ENCODE data around the gene AUTS2. TPM values are rescaled to one million over a fixed set of nuclear protein-coding genes. Genes with fewer than 3 reads are reported as not detected.
"Not testable (repeated sequence)": the region's sequence is repeated elsewhere in the genome, so short reads cannot be mapped to it uniquely, and the experiment has no call there.

AUTS2 gene
- total RNA-seq, 1 experiment from 2014 or later: not detected

DNA sequence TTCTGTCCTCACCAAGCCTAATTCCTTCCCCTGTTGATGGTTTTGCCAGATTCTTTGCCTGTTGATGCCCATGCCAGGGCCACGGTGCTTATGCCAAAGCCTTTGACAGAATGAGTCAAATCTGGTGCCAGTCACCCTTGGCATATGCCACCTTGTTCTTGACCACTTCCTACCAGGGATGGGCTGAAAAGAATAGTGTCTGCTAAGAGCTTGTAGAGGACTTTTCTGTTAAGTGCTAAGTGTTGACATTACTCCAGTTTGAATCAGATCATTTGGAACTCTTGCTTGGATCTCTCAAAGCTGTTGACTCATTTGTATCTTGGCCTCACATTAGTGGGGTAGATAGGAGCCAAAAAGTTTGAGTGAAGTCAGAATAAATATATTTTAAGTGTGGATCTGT, 661.2 kb downstream of the AUTS2 start:
- Histone ChIP-seq H3K27ac (no peak overlapping the region), H3K4me1 (replicated peaks) (no peaks in the 10 kb centered on the region), H3K9me3 (replicated peaks) (peaks cover 3% of the 10 kb centered on the region; the same call in 1 of the 2 replicates), H3K4me3 (no peak overlapping the region), H3K27me3 (replicated peaks) (no peaks in the 10 kb centered on the region), H3K36me3 (no peaks in the 10 kb centered on the region)
- no peak for DNase-seq (ENCODE audit: low read depth in 1 of 2, low spot score in 2 of 2)

DNA sequence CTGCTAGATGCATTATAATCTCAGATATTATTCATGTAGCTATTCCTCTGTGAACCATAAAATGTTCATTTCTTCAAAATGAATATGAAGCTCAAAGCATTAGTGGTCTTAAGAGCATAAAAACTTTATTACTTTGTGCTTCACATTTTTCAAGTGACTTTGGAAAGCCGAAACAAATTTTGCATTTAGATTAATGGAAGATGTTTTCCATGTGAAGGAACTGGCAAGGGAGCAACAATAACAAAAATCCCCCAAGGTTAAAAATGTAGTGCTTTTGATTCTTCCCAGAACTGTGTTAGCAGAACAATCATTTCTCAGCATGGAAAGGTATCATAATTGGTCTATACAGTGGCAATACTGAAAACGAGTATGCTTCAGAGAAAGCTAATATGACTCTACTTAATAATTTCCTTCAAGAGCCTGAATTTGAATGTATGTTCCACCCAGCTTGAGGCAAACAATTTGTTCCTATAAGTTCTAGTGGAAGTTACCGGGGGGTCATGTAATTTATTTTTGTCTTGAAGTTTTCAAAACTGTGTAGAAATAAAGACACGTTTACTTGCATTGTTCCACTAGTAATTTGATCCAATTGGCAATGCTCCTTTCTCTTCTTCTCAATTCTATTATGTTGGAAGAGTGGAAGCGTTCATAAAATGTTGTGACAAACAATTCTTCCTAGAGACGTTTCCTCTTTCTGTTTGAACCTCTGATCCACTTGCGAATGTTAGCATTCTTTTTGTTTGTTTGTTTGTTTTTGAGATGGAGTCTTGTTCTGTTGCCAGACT, 665.4 kb downstream of the AUTS2 start:
- Histone ChIP-seq H3K4me3 (no peak overlapping the region), H3K27me3 (replicated peaks) (no peaks in the 10 kb centered on the region), H3K36me3 (no peaks in the 10 kb centered on the region), H3K9me3 (replicated peaks) (no peaks in the 10 kb centered on the region; the same call in 1 of the 2 replicates), H3K27ac (no peak overlapping the region), H3K4me1 (replicated peaks) (no peaks in the 10 kb centered on the region)
- no peak for DNase-seq (ENCODE audit: low read depth in 1 of 2, low spot score in 2 of 2)

DNA sequence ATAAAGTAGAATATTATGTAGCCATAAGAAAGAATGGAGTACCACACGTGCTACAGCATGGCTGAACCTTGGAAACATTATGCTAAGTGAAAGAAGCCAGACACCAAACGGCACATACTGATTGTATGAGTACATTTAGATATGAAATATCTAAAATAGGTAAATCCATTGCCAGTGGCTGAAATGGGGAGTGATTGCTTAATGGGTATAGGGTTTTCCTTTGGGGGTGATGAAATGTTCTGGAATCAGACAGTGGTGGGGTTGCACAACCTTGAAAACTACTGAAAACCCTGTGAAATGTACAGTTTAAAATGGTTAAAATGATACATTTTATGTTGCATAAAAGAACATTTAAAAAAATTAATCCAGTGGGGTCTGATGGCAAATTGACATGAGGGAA, 667.9 kb downstream of the AUTS2 start:
- H3K4me1 ChIP-seq (replicated peaks): no peaks in the 10 kb centered on the region
- H3K36me3 ChIP-seq: no peaks in the 10 kb centered on the region
- no peaks in the 10 kb centered on the region; the same call in 1 of the 2 replicates for H3K9me3 ChIP-seq (replicated peaks)
- no peak overlapping the region for H3K4me3 ChIP-seq
- H3K27me3 ChIP-seq (replicated peaks): no peaks in the 10 kb centered on the region
- no peak for DNase-seq (ENCODE audit: low read depth in 1 of 2, low spot score in 2 of 2)
- no peak overlapping the region for H3K27ac ChIP-seq

DNA sequence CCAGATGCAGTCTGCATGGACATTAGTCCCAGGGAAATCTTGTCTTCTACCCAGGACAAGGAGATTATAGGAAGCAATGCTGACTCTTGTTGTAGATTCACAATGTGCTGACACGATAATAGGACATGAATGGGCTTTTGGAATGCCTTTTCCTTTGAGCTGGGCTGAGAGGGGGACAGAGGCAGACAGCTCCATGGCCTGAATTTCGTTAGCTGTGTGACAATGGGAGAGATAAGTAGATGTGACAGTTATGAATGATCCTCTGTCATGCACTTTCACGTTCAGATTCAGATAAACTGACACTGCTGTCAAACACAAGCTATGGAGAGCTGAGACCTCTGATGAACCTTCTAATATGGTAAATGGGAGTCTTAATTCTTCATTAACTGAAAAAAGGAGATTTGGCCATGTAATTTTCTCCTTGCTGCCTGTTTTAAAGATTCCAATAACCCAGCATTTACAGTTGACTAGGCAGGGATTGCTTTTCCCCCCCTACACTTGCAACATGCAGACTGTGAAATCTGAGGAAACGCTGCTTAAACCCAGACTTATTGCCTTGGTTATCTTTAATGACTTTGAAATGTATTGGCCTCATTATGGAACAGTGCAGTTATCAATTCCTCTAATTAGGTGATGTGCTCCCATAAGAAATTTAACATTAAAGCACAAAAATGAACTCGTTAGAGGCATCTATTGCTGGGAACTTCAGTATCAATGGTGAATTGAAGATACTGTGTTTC, 669.3 kb downstream of the AUTS2 start:
- no peak for DNase-seq (ENCODE audit: low read depth in 1 of 2, low spot score in 2 of 2)
- Histone ChIP-seq H3K4me1 (replicated peaks) (no peaks in the 10 kb centered on the region), H3K27ac (no peak overlapping the region), H3K27me3 (replicated peaks) (no peaks in the 10 kb centered on the region), H3K36me3 (no peaks in the 10 kb centered on the region), H3K4me3 (no peak overlapping the region), H3K9me3 (replicated peaks) (no peaks in the 10 kb centered on the region; the same call in 1 of the 2 replicates)

DNA sequence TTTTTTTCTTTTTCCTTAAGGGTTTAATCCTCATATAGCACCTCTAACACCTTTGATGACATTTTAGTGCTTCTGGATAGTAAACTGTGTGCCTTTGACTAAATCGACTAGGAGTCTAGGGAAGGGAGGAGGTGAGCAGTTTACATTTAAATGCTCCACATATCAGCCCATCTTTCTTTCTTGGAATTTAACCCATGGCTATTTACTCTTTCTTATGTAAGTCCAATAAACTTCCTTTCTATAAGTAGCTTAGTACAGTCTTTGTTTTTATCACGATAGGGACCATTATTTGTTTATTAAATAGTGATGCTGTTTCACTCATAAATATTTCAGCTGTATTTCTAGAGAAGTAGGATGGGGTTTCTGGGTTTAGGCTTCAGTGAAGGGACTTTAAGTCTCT, 669.9 kb downstream of the AUTS2 start:
- no peak overlapping the region for H3K4me3 ChIP-seq

DNA sequence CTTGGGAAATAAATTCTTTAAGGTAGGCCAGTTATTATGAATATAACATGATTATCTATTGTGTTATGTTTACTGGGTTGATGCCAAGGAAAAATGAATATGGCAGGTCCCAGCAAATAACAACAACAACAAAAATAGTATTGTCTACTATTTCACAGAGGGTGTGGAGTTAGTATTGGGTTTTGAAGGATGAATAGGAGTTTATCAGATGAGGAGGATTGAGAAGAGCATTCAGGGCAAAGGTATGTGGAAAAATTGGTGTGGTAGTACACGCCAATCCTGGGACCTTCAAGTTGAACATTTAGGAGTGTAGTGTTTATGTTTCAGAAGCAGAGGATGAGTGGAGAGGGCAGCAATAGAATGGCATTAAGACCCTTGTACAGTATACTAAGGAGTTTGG, 671.9 kb downstream of the AUTS2 start:
- no peak overlapping the region for H3K27ac ChIP-seq
- no peak for DNase-seq (ENCODE audit: low read depth in 1 of 2, low spot score in 2 of 2)
- H3K36me3 ChIP-seq: no peaks in the 10 kb centered on the region
- H3K27me3 ChIP-seq (replicated peaks): no peaks in the 10 kb centered on the region
- H3K9me3 ChIP-seq (replicated peaks): no peaks in the 10 kb centered on the region
- no peaks in the 10 kb centered on the region for H3K4me1 ChIP-seq (replicated peaks)
- no peak overlapping the region for H3K4me3 ChIP-seq

More for the DNA sequence above, 669.9 kb downstream of the AUTS2 start:
- Histone ChIP-seq H3K27ac (no peak overlapping the region), H3K27me3 (replicated peaks) (no peaks in the 10 kb centered on the region), H3K4me1 (replicated peaks) (no peaks in the 10 kb centered on the region), H3K9me3 (replicated peaks) (no peaks in the 10 kb centered on the region; the same call in 1 of the 2 replicates), H3K36me3 (no peaks in the 10 kb centered on the region)
- no peak for DNase-seq (ENCODE audit: low read depth in 1 of 2, low spot score in 2 of 2)

DNA sequence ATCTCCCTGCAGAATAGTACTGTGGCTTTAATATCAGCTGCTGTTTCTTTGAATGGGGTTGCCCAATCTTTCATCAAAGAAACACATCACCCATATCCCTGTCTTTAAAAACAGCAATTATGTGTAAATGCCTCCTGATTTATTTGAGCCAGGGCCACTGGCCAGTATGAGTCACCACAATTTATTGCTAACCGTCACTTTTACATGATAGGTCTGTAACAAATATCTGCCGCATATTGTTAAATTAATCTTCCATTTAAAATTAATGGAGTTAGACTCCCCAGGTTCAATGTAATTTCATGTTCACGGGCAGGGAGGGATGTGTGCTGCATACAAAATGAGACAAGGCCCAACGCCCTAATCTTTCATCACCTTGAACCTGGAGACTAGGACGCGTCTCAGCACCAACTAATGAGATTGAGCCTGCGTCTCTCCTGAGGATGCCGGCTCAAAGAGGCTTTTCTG, 673.4 kb downstream of the AUTS2 start:
- Histone ChIP-seq H3K9me3 (replicated peaks) (no peaks in the 10 kb centered on the region), H3K27me3 (replicated peaks) (no peaks in the 10 kb centered on the region), H3K4me1 (replicated peaks) (no peaks in the 10 kb centered on the region), H3K36me3 (no peaks in the 10 kb centered on the region), H3K4me3 (no peak overlapping the region), H3K27ac (no peak overlapping the region)
- DNase-seq (ENCODE audit: low read depth in 1 of 2, low spot score in 2 of 2): no peak

DNA sequence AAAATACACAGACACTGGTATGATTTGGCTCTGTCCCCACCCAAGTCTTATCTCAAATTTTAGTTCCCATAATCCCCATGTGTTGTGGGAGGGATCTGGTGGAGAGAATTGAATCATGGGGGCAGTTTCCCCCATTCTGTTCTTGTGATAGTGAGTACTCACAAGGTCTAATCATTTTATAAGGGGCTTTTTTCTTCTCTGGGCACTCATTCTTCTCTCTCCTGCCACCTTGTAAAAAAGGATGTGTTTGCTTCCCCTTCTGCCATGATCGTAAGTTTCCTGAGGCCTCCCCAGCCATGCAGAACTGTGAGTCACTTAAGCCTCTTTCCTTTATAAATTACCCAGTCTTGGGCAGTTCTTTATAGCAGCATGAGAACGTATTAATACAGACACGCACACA, 677.3 kb downstream of the AUTS2 start:
- DNase-seq (ENCODE audit: low read depth in 1 of 2, low spot score in 2 of 2); H3K4me3 ChIP-seq; H3K36me3 ChIP-seq; H3K9me3 ChIP-seq (replicated peaks); H3K4me1 ChIP-seq (replicated peaks); H3K27ac ChIP-seq; H3K27me3 ChIP-seq (replicated peaks): not testable (repeated sequence)

DNA sequence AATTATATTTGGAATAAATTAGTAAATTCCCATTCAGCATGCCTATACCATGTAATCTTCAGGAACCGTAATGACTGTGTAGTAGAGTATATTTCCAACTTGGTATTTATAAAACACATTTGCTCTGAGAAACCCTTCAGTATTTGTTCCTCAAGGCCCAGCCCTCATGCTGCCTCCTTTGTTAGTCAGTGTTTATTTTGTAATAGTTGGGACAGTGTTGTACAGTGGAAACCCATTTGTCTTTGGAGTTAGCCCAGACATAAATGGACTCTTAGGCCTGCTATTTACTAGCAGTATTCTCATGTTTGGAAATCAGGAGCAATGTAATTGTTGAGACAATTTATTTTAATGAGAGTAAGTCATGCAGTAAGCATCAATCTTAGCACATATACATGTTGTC, 686.9 kb downstream of the AUTS2 start:
- Histone ChIP-seq H3K27me3 (replicated peaks) (no peaks in the 10 kb centered on the region), H3K27ac (no peak overlapping the region), H3K4me1 (replicated peaks) (no peaks in the 10 kb centered on the region), H3K9me3 (replicated peaks) (peaks cover 3% of the 10 kb centered on the region; the same call in 1 of the 2 replicates), H3K4me3 (no peak overlapping the region), H3K36me3 (no peaks in the 10 kb centered on the region)
- no peak for DNase-seq (ENCODE audit: low read depth in 1 of 2, low spot score in 2 of 2)

DNA sequence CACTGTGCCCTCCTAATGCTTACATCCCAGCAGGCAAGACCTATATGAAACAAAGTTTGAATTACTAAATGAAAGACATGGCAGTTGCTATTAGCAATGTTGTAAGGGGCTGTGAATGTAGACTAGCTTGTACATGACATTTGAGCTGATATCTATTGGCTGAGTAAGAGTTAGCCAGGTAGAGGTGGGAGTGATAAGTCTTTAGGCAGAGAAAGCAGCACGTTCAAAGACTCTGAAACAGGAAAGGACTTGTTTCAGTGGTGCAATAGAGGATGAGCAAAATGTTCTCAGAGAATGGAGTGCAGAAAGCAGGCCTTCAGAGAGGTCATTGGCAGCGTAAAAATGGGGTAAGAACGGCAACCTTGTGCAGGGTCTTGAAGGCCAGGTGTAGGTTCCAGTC, 687.6 kb downstream of the AUTS2 start:
- Histone ChIP-seq H3K9me3 (replicated peaks) (peaks cover 3% of the 10 kb centered on the region; the same call in 1 of the 2 replicates), H3K4me3 (no peak overlapping the region), H3K27ac (no peak overlapping the region), H3K36me3 (no peaks in the 10 kb centered on the region), H3K4me1 (replicated peaks) (no peaks in the 10 kb centered on the region), H3K27me3 (replicated peaks) (no peaks in the 10 kb centered on the region)
- no peak for DNase-seq (ENCODE audit: low read depth in 1 of 2, low spot score in 2 of 2)

DNA sequence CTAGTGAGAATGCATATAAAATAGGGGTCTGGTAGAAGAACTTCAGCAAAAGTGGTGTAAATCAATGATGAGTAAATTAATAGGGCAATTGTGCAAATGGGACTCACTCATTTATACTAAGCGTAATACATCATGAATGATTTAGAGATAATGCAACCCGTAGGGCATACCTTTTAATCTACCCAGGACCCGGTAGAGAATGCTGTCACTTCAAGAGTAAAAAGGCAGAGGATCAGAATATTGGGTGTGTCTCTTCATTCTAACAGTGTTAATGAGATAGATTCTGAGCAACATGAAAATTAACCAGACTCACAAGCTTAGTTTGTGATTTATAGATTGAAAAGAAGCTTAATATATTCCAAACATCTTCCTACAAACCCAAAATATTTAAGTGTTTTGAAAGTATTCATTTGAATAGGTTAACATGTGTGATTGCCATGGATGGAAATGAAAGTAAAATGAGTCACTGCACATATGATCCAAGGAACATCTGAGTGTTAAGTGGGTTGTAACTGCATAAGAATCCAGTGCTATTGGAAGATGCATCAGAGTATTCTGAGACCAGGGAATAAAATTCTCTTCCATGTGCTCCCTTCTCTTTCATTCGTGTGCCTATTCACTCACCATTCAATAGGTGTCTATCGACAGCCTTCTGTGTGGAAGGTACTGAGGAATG, 690.6 kb downstream of the AUTS2 start:
- Histone ChIP-seq H3K27ac (no peak overlapping the region), H3K4me3 (no peak overlapping the region), H3K4me1 (replicated peaks) (no peaks in the 10 kb centered on the region), H3K36me3 (no peaks in the 10 kb centered on the region), H3K9me3 (replicated peaks) (peaks cover 3% of the 10 kb centered on the region; the same call in 1 of the 2 replicates), H3K27me3 (replicated peaks) (no peaks in the 10 kb centered on the region)
- DNase-seq (ENCODE audit: low read depth in 1 of 2, low spot score in 2 of 2): no peak

DNA sequence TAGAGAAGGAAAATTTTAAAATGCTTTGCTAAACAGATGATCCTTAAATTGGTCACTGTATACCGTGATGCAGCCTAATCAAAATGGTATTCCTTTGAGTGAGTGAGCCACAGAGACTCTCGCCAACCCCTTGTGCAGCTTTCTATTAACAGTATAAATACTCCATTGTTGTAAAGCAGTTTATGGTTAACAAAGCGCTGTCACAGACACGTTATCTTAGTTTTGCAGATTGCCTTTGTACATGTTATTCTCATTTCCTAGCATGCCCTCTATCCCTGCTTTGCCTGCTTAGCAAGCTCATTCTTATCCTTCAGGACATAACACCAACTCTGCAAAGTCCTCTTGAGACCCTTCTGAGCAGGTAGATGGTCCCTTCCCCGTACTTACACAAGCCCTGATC, 694.4 kb downstream of the AUTS2 start:
- Histone ChIP-seq H3K27ac (no peak overlapping the region), H3K9me3 (replicated peaks) (peaks cover 3% of the 10 kb centered on the region; the same call in 1 of the 2 replicates), H3K4me1 (replicated peaks) (no peaks in the 10 kb centered on the region), H3K27me3 (replicated peaks) (no peaks in the 10 kb centered on the region), H3K36me3 (no peaks in the 10 kb centered on the region), H3K4me3 (no peak overlapping the region)
- no peak for DNase-seq (ENCODE audit: low read depth in 1 of 2, low spot score in 2 of 2)

DNA sequence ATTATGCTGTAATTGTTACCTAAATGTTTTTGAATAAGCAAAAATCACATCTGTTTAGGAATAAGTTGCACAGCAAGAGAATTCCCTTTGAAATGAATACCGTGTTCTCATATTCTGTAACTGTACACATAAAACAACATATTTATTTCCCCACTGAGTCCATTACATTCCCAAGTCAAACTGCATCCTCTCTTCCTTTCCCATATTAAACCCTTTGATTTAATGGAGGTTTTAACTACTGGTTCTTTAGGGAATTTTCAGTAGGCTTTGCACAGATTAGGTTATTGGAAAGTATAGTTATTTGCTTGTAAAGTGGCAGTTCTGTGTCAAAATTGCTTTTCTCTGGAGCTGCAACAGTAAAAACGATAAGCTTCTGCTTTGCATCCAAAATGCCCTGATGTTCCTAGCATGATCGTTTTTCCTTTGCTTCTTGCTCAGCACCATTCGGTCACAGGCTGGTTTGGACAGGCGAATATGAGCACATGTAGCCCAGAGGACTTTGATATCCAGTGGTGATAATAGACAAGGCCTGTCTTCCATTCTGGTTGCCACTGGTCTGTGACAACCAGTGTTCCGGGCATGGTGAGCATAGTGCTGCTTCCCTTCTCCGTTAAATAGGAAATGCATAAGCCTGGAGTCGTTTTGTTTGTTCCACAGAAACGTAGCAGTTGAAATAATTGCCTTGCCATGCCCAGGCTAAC, 696.1 kb downstream of the AUTS2 start:
- H3K27me3 ChIP-seq (replicated peaks): no peaks in the 10 kb centered on the region
- no peaks in the 10 kb centered on the region for H3K36me3 ChIP-seq
- H3K4me1 ChIP-seq (replicated peaks): no peaks in the 10 kb centered on the region
- DNase-seq (ENCODE audit: low read depth in 1 of 2, low spot score in 2 of 2): no peak
- no peaks in the 10 kb centered on the region for H3K9me3 ChIP-seq (replicated peaks)
- H3K4me3 ChIP-seq: no peak overlapping the region
- H3K27ac ChIP-seq: no peak overlapping the region

All from SJSA1 (cell line).